Body of pancreas (tissue), 4 donors: ENCODE results near the gene IFT25.

Experiments used
- POLR2A ChIP-seq, 3 donors: fragments of 450-650 bp; IDR thresholded peaks; one replicate each; pipeline ENCODE4 v1.6.1; 2016; ENCODE audit warnings: antibody characterized with exemption in 3 of 3, mild to moderate bottlenecking in 2 of 3
- TF ChIP-seq, protein P1 (sequence below), 7 experiments: fragments of 450-650 bp in 4 of 7; fragments of 200-600 bp in 3 of 7; sonication (generic) in 3 of 7; IDR thresholded peaks; one replicate each; pipeline ENCODE4 v1.5.1; 2016 to 2019; ENCODE audit warnings: antibody characterized with exemption in 7 of 7

DNA sequence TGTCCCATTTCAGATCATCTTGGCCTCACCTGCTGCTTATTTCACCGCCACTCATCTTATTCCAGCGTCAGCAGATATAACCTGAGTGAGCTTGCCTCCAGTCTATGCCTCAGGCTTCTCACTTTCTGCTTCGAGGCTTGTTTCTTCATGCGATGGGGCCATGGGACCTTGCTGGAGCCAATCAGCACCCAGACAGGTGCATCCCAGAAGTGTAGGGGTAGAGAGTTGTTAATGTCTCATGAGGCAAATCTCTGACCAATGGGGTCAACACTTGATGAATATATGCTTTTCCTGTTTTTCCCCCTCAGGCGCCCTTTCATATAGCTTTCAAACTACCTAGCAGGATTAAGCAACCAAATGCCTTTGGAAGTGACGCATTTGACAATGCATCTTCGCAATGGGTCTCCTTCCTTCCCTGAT is 55.0 kb downstream of the IFT25 start:
- TF ChIP-seq, protein P1, sequence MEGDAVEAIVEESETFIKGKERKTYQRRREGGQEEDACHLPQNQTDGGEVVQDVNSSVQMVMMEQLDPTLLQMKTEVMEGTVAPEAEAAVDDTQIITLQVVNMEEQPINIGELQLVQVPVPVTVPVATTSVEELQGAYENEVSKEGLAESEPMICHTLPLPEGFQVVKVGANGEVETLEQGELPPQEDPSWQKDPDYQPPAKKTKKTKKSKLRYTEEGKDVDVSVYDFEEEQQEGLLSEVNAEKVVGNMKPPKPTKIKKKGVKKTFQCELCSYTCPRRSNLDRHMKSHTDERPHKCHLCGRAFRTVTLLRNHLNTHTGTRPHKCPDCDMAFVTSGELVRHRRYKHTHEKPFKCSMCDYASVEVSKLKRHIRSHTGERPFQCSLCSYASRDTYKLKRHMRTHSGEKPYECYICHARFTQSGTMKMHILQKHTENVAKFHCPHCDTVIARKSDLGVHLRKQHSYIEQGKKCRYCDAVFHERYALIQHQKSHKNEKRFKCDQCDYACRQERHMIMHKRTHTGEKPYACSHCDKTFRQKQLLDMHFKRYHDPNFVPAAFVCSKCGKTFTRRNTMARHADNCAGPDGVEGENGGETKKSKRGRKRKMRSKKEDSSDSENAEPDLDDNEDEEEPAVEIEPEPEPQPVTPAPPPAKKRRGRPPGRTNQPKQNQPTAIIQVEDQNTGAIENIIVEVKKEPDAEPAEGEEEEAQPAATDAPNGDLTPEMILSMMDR (IDR thresholded peaks at IDR 0.05): no peak
- TF ChIP-seq POLR2A (IDR thresholded peaks at IDR 0.05): no peak
